ENCODE results near the gene KCNH2.
"Not testable (repeated sequence)": the region's sequence is repeated elsewhere in the genome, so short reads cannot be mapped to it uniquely, and the experiment has no call there.

Gene KCNH2

GRCh38 chr7:150914196-150914595 lies 63.9 kb downstream of the KCNH2 start:
- no peak for TF ChIP-seq CTCF (IDR thresholded peaks at IDR 0.05; ENCODE audit: control extremely low read depth, extremely low read depth, low read depth, missing control alignments)
- ChIA-PET POLR2A (no interaction called here), CTCF (interaction anchor here (1.4 kb wide), 1 partner anchor 35 kb away, joined by 3 read pairs; no protein-coding TSS in a partner anchor)
- no peak for DNase-seq (ENCODE audit: extremely low spot score)

DNA sequence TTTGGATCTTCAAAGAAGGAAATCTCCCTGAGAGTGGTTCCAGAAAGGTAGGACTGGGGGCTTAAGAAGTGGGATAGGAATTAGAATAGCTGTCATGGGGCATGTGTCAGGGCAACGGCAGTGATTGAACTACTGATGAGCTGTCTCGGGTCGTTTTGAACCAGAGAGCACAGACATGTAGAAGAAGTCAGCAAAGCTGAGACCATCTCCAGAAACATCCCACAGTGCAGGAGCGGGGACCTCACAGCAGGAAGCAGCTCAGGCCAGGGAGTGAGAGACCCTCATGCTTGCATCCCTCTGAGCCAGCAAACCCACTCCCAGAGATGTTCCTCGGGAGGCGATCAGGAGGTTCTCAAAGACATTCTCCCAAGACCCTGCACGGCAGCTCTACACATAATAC lies 65.7 kb downstream of the KCNH2 start:
- ChIA-PET CTCF (interaction anchor here (1.4 to 2.5 kb wide), 5 partner anchors 8 to 106 kb away, joined by 3 to 8 read pairs (median 7); no protein-coding TSS in a partner anchor), POLR2A (no interaction called here)
- no peak for TF ChIP-seq CTCF (IDR thresholded peaks at IDR 0.05; ENCODE audit: control extremely low read depth, extremely low read depth, low read depth, missing control alignments)
- DNase-seq (ENCODE audit: extremely low spot score) = no peak

DNA sequence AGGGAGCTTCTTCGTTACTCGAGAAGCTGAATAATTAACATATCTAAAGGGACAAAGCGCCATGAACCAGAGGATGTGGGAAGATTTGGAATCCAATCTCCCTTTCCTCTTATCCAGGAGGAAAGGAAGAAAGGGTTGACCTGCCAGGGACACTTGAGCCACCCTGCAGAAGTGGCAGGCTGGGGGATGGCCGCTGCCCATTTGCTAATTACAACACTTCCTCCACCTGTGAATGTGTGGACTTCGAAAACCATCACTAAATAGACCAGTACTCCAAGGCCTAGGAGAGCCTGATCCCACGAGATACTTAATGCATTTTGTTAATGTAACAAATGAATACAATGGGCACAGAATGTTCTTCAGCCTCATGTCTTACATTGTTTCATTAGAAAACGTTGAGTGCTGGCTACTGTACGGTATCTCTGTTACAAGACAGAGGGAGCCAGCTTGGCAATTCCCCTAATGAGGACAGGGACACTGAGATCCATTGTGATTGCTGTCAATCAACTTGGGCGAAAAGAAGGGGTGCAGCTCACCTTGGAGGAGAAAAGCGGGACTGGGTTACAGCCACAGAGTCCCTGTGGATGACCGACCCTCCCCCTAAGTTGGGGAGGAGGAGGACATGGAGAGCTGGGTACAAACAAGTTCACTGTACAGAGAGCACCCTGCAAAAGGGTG lies 66.4 kb downstream of the KCNH2 start:
- no peak for TF ChIP-seq CTCF (IDR thresholded peaks at IDR 0.05; ENCODE audit: control extremely low read depth, extremely low read depth, low read depth, missing control alignments)
- ChIA-PET POLR2A (no interaction called here), CTCF (interaction anchor here (1.3 to 2.5 kb wide), 5 partner anchors 9 to 106 kb away, joined by 3 to 10 read pairs (median 7); no protein-coding TSS in a partner anchor)
- no peak for DNase-seq (ENCODE audit: extremely low spot score)

DNA sequence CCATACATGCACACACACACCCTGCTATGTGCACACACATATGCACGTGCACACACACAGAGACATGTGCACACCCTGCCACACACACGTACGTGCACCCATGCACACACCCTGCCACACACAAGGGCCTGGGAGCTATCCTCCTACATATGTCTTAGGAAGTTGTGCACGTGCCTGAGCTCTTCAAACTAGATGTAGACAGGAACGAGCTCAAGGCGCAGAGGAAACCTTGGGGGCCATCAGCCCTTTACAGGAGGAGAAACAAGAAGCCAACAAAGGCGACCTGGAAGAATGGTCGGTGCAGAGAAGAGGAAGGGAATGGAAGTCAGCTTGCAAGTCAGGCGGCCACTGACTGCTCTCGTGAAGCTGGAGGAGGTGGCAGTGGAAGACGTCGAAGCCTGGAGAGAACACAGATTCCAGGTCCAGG lies 67.1 kb downstream of the KCNH2 start:
- DNase-seq (ENCODE audit: extremely low spot score) = no peak
- CTCF ChIA-PET = interaction anchor here (1.3 to 2.5 kb wide), 3 partner anchors 10 to 18 kb away, joined by 7 to 10 read pairs (median 8); no protein-coding TSS in a partner anchor
- no peak for TF ChIP-seq CTCF (IDR thresholded peaks at IDR 0.05; ENCODE audit: control extremely low read depth, extremely low read depth, low read depth, missing control alignments)
- POLR2A ChIA-PET = no interaction called here

- POLR2A ChIA-PET; DNase-seq (ENCODE audit: extremely low spot score): not testable (repeated sequence)
- CTCF ChIA-PET = interaction anchor here (1.3 to 2.5 kb wide), 3 partner anchors 10 to 19 kb away, joined by 7 to 10 read pairs (median 8); no protein-coding TSS in a partner anchor
Observed at GRCh38 chr7:150910305-150910995, 67.7 kb downstream of the KCNH2 start.

DNA sequence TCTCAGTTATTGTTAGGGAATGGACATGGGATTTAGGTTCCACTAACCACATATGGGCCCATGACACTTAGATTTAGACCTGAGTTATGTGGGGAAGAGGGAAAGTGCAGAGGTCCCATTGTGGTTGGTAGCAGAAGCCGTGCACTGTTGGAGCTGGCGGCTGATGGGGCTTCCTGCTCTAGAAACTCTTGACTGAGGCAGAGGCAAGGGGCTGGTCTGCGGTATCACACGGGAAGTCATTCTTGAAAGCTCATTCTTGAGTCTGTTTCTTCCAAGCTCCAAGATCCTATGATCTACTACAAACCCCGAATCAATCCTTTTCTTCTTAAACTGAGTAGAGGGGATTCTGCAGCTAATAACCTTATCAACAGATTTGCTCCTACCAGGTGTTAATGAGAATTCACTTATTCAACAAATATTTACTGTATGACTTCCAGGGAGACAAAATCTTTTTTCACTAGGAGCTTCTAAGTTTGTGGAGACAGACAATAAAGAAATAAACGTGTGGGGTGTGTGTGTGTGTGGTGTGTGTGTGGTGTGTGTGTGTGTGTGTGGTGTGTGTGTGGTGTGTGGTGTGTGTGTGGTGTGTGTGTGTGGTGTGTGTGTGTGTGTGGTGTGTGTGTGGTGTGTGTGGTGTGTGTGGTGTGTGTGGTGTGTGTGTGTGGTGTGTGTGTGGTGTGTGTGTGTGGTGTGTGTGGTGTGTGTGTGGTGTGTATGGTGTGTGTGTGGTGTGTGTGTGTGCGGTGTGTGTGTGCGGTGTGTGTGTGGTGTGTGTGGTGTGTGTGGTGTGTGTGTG lies 68.7 kb downstream of the KCNH2 start:
- DNase-seq (ENCODE audit: extremely low spot score) = no peak
- CTCF ChIA-PET = interaction anchor here (4.1 kb wide), 1 partner anchor 11 kb away, joined by 25 read pairs; no protein-coding TSS in a partner anchor
- POLR2A ChIA-PET = no interaction called here
- TF ChIP-seq CTCF (IDR thresholded peaks at IDR 0.05; ENCODE audit: control extremely low read depth, extremely low read depth, low read depth, missing control alignments) = no peak

All from GM10248 (cell line).